ENCODE data around the gene DUSP2.

DUSP2 gene

DNA sequence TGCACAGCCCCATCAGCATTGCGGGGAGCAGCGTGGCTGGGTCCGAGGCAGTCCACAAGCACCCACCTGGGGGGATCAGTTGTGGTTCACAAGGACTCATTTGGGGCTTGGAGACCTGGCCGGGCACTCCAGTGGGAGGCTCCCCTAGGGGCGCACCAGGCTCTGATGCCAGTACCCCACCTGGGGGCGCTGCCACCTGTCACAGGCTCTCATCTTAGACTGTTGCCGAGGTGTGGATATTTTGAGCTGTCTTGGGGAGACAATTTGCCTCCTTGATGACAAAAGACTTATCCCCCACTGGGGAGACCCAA, 31.9 kb downstream of the DUSP2 start:
- no peak for DNase-seq

DNA sequence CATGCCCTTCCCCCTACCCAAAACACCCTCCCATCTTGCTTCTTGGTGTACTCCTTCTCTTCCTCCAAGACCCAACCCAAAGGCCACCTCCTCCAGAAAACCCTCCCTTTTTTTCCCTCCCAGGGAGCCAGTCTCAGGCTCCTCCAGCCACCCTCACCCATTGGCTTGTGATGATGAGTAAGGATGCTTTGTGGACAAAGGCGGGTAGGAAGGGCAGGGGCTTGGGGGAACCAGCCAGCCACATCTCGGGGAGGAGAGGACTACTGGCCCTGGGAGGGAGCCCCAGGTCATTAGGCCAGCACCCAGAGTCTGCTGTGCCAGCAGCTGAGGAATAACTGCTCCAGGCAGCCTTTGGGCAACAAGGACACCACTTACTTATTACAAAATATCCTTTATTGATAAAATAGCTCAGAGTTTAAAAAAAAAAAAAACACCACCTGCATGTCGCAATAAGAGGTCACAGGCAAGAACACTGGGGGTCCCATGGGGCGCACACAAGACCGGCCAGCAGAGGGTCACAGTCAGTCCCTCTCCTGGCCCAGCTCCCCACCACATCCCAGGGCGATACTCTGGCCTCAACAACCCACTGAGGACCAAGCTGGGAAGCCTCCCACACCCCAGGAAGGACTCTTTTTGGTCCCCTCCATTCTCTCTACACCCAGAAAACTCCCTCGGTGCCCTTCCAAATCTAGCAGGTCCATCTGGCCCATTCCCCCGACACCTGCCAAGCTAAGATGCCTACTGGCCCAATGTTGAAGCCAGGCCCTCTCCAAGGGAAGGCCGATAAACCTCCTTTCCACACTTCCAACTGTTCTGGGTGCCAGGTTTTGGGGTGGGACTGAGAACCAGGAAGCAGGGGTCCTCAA, 32.5 kb downstream of the DUSP2 start:
- DNase-seq = no peak

DNA sequence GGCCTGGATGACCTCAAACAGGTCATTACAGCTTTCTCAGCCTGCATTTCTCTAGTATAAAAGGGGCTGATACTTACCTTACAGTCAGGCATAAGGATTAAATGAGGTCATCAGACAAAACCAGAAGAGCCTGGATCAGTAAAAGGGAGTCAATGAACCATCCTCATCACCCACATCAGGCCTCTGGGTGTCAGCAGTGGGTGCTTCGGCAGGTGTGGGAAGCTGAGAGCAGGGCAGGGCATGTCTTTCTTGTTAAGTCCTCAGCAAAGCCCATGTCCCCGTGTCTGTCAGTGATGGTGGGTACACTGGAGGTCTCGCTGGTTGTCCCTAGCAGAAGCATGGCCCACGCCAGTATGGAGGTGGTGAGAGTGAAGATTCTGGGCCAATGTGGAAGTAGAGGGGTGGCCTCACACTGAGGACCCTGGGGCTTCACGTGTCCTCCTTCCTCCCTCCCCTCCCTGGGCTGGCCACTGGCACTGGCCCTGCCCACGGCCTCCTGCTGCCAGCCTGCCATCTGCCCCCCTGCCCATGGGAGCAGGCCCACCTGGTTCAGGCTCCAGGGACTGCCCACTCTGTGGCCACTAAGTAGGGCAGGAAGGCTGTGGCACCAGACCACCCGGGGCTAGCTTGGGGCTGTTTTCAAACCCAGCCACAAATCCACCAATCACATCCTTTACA, 33.3 kb downstream of the DUSP2 start:
- DNase-seq = no peak

DNA sequence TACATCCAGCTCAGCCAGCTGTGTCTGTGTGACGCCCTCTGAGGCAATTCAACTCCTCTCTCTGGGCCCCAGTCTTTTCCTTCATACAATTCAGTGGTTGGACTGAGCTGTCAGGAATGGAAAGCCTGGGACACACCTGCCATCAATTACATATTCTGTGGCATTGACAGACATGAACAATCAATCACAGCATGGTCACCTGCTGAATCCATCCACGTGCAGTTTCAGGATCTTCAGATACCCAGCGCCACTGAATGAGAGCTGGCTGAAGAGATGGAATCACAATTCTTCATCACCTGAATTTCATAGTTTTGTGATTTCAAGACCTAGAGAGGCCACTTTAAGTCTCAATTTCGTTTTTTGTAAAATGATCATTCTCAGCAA, 34.0 kb downstream of the DUSP2 start:
- DNase-seq = peak in 1 of 3 experiments; percentile 21

DNA sequence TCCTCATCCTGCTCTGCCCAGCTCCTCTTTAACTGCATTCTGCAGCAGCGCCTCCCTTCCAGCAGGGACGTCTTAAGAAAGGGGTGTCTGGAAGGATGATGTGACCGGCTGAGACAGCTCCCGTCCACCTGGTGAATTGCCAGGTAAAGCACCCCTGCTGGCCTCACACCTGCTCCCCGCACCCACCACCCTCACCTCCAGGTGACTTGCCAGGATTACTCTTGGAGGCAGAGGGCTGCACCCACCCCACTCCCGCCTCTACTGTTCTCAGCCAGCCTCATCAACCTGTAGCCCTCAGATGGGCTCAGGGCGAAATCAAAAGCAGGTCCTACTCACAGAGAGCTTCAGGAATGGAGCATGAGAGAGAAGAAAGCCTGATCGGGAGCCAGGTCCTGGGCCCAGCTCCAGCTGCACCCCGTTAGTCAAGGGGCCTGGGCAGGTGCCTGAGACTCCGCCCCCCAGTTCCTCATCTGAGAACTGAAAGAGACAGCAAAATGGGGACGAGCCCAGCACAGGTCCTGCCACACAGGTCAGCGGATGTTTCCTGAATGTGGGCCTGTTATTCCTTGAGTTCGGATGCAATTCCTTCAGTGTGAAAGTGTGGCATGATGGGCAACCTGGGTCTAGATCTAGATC, 34.5 kb downstream of the DUSP2 start:
- DNase-seq = no peak

DNA sequence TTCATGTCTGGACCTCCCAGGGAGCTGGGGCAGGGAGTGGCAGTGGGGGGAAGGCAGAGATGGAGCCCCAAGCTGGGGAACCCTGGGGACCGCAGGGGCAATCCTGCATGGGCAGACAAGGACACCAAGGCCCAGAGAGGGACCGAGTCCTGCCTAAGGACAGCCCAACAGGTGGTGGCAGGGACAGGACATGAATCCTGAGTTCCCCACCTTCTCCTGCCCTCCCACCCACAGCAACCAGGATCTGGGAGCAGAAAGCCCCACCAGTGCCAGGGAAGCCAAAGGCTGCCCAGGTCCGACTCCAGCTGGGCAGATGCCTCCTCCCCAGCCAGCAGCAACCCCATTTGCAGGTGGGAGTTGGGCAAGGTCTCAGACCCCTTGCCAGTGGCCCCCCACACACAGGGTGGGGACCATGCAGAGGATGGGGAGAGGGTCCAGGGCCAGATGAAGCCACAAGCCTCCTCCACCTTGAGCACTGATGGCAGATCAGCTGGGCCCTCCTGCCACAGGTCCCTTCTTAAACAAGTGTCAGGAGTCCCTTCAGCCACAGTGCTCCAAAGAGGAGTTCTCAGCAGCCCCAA, 35.2 kb downstream of the DUSP2 start:
- DNase-seq = no peak

DNA sequence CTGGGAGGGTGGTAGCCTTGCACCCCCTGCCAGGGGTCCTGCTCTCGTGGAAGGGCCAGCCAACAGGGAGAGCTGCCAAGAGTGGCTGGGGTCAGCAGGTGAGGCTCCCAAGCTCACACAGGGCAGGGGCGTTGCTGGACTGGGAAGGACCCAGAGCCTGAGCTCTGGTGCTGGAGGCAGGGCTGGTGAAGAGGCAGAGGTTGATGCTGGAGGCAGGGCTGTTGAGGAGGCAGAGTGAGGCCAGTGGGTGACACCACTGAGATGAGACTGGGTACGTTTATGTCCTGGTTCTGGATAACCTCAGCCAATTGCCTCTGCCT, 35.9 kb downstream of the DUSP2 start:
- no peak for DNase-seq

DNA sequence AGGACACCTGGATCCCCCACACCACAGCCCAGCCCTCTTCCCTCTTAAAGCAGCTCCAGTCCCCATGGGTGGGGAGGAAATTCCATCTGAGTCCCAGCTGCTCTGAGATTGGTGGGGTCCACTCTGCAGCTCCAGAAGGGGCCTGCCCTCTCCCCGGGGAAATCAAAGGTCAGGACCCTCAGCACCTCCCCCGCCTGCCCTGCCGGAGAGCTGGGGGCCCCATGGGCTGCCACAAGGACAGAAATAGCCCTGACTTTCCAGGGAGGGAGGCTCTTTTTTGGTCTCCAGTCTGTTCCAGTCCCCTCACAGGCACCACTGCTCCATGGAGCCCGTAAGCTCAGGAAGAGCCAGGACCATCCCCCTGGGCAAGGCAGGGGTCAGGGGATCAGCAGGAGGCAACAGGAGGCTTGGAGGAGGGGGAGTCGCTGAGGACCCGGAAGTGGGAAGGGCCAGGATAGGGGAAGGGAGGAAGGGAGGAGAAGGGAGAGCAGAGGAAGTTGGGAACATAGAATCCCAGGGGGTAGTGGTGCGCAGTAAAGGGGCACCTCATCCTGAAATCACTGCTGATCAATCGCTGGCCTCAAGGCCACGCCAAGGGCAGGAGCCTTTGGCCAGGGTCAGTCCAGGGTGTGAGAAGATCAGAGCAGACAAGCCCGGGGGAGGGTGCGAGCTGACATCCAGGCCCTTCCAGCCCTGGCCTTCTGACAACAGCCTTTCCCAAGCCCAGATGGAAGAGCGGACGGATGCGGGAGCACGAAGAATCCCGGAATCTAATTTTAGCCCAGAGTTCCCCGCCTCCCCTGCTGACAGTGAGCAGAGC, 36.5 kb downstream of the DUSP2 start:
- DNase-seq = no peak

DNA sequence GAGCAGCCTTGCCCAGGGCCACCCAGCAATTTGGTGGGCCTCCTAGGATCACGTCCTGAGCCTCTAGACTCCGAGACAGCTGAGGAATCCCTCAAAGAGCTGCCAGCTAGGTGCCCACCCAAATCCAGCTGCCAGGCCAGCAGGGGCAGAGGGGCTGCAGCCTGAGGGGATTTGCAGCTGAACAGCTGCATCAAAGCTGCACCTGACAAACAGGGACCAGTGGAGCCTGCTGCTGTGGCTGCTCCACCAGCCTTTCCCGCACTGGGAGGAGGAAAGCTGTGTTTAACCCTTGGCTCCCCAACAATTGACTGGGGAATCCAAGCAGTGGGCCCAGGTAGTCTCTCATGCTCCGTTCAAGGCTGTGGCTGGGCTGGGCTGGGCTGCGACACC, 37.1 kb downstream of the DUSP2 start:
- DNase-seq = no peak

DNA sequence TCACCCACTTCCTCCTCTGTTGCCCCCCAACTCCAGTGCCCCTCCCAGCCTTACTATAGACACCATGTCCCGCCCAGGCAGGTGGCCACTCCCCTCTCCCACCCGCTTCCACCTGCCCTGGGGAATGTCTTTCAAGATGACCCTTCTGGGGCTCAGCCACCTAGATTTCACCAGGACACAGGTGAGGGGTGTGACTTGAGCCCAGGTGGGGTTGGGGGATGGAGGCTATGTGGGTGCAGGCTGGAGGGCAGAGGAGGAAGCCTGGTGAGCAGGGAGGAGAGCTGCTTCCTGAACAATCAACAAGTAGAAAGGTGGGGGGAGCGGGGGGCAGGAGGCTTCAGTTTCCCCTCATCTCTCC, 37.6 kb downstream of the DUSP2 start:
- no peak for DNase-seq

DNA sequence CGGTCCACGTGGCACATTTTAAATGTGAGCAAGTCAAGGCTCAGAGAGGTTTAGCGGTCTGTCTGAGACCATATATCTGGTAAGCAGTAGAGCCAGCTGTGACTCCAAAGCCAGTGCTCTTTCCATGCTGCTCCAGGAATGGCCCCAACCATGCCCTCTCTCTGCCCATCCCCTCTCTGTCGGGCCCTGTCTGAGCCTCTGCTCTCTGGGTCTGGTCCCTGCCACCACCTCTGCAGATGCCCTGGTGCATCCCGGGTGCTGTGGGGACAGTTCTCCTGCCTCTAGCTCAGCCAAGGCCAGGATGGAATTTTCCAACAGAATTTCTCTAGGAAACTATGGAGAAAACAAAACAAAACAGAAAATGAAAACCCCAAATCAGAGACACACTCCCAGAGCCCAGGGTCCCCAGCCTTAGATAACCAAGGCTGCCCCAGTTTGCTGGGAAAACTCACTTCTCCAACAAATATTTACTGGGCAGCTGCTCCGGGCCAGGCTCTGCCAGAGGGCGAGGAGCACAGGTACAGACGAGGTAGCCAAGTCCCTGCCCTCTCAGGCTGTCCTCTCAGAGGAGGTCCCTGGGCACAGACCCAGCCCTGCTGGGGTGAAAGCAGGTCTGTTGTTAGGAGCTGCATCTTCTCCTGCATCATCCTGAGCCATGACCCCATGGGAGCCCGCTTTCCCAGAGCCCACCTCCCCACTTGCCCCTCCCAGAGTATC, 38.1 kb downstream of the DUSP2 start:
- no peak for DNase-seq

DNA sequence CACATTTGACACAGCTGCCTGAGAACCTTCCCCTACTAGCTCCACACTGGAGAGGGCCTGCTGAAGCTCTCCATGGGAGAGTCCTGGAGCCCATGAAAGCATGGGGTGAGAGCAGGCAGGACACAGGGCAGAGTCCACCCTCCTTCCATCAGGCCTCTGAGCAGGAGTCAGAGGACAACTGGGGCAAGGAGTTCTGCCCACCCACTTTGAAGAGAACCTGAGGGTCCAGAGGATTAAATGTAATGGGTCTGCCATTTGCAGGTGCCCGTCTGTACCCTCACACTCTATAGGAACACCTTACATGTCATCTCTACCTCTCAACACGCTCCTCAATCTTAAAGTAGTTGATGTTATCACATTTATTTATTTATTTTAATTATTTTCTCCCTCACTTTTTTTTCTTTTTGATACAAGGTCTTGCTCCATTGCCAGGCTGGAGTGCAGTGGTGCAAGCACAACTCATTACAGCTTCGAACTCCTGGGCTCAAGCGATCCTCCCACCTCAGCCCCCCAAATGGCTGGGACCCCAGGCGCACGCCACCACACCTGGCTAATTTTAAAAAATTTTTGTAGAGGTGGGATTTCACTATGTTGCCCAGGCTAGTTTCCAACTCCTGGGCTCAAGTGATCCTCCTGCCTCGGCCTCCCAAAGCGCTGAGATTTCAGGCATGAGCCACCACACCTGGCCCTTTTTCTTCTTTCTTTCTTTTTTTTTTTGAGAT, 39.1 kb downstream of the DUSP2 start:
- DNase-seq = no peak

DNA sequence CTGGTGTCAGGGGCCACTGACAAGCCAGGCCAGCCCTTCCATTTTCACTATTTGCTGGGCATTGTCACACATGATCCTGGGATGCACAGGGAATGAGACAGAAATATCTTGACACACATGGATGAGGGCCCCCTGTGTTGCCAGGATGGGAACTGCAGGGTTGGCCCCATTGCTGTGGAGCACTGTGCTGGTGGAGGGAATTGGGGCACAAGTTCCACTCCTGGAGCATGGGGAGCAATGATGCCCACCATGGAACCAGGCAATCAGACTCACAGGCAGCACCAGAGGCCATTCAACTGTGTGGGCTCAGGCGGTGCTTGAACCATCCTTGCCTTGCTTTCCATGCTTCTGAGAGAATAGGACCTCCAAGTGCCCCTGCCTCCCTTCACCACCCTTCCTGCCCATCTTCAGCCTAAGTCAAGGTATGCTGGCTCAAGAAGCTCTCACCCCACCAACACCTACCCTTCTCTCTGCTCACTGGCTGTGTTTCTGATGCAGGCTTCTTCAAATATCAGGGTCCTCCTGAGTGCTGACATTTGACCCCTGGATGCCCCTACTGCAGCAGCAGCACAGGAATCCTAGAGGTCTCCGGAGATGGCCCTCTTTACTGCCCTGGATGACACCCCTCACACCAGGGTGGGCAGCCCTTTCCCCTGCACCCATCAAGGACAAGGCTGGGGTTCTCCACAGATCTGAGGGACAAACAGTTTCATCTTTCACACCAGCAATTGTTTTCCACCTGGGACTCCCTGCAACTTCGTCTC, 39.9 kb downstream of the DUSP2 start:
- no peak for DNase-seq

DNA sequence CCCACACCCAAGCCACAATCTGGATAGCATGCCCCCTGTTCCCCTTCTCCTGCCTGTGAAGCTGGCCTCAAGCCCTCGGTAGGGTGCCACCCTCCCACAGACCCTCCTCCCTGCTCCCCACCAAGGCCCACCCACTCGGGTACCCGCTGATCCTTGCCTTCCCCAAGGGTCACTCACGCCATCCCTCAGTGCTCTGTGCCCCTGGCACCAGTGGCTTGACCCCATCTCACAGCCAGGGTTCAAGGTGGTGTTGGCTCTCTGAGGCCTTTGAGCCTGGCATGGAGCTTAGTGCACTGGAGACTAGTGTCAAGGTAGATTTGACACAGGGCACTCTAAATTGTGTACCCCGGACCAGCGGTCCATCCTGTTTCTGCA, 40.8 kb downstream of the DUSP2 start:
- no peak for DNase-seq

DNA sequence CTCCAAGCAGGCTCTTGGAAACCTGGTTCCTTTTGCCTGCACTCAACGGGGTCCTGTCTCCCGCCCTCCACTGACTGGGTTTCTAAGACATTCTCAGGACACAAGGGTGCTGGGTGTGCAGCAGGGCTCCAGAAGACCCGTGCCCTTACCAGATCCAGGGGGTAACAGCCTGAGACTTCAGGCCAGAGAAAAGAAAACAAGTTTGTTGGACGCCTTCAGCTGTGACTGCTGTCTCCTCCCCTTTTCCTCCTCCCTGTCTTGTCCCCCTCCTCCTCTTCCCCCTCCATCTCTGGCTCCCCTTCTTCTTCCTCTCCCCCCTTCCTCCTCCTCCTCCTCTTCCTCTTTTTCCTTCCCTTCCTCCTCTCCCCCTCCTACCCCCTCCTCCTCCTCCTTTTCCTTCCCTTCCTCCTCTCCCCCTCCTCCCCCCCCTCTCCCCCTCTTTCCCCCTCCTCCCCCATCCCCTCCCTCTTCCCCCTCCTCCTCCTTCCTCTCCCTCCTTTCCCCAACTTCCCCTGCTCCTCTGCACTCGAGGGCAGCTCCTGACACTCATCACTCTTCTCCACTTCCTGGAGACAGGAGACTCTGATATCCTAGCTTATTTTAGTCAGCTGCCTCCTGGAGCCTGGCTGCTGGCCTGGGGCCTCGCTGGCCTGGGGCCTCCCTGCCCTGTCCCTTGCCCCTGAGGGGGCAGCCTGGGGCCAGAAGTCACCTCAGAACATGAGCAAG, 41.3 kb downstream of the DUSP2 start:
- DNase-seq = no peak

DNA sequence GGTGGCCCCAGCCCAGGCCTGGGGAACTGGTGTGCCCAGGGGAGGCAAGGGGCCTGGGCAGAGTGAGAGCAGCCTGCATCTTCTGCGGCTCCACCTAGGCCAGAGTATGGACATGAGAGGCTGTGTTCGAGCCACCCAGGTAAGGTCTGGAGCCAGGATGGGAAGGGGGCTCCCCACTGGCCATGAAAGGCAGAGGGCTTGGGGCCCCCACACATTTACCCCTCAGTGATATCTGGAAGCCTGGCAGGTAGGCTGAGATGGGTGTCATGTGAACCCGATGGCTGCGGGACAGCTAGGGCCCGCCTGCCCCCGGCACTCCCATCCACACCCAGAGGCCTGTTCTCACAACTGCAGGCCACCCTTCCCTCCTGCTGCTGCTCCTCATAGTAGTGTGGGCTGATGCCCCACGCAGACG, 42.0 kb downstream of the DUSP2 start:
- DNase-seq = no peak

DNA sequence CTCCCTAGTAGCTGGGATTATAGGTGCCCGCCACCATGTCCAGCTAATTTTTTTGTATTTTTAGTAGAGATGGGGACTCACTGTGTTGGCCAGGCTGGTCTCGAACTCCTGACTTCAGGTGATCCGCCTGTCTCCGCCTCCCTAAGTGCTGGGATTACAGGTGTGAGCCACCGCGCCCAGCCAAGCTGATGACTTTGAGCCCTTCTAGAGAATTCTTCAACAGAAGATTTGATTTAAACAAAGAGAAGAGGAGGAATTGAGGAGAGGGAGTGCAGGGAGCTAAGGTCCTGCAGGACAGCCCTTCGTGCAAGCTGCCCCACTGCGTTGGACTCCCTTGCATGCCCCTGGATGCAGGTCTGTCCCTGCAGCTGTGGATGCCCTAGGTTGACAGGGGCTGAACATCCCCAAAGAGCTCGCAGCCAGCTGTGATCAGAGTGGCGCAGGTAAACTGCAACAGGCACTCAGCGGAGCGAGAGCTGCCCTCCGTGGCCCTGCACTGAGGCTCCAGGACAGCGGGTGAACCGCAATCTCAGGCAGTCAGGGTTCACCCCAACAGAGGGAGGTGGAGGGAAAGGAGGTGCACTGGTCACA, 42.5 kb downstream of the DUSP2 start:
- no peak for DNase-seq

DNA sequence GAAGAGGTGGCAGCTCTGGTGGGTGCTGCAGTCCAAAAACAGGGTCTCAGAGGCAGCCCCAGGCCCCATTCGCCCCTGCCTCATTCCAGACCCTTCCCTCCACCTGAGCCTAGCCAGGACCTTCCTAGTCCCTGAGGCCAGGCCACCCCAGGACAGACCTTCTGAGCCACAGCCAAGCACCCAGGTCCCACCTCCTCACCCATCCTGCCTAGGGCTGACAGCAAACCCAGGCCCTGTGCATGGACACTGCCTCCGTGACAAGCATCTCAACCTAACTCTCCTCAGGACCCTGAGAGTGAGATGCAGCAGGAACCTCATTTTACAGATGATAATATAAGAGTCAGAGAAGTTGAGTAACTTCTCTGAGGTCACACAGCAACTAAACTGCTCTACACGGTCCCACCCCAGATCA, 44.3 kb downstream of the DUSP2 start:
- no peak for DNase-seq

DNA sequence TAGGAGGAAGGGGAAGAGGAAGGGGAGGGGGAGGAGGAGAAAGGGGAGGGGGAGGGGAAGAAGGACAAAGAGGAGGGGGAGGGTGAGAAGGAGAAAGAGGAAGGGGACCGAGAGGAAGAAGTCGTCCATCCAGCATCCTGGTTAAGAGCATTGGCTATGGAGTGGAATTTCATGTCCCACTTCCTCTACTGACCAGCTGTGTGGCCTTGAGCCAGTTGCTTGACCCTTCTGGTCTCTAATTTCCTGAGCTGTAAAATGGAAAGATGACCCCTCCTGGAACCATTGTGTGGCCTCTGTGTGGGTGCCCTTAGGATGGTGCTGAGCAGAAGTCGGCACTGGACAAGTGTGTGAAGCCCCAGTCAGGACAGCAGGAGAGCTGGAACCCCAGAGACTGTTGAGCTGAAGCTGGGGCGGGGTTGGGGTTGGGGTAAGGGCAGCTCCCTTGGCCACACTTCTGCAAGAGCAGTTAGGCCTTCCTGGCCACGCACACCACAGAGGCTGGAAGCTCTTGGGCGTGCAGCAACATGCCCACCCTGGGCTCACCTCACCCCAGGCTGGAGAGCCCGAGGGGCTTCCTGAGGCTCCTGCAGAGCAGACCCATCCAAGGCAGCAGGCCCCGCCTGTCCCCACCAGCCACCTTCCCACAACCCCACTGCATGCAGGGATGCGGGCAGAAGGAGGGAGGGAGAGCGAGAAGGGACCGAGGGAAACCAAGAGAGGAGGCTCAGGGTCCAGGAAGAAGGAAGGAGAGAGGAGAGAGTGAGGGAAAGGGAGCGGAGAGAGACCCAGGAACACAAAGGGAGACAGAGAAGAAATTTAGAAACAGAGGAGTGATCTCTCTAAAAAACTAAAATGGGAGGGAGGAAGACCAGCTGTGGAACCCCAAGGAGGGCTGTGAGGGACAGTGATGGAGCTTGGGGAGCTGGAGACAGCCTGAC, 45.1 kb downstream of the DUSP2 start:
- peak in 2 of 3 experiments; percentile 21 to 36 for DNase-seq

Data from NCI-H1417 (cell line).